ENCODE measurements around the gene AKR1C8. TPM values are rescaled to one million over a fixed set of nuclear protein-coding genes. Genes with fewer than 3 reads are reported as not detected.
"Not testable (repeated sequence)": the region's sequence is repeated elsewhere in the genome, so short reads cannot be mapped to it uniquely, and the experiment has no call there.

AKR1C8 gene
- total and polyA plus RNA-seq, 11 donors: 0.19 to 0.72 (median 0.46) TPM; not detected in 6

- TF ChIP-seq, protein P1, sequence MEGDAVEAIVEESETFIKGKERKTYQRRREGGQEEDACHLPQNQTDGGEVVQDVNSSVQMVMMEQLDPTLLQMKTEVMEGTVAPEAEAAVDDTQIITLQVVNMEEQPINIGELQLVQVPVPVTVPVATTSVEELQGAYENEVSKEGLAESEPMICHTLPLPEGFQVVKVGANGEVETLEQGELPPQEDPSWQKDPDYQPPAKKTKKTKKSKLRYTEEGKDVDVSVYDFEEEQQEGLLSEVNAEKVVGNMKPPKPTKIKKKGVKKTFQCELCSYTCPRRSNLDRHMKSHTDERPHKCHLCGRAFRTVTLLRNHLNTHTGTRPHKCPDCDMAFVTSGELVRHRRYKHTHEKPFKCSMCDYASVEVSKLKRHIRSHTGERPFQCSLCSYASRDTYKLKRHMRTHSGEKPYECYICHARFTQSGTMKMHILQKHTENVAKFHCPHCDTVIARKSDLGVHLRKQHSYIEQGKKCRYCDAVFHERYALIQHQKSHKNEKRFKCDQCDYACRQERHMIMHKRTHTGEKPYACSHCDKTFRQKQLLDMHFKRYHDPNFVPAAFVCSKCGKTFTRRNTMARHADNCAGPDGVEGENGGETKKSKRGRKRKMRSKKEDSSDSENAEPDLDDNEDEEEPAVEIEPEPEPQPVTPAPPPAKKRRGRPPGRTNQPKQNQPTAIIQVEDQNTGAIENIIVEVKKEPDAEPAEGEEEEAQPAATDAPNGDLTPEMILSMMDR (IDR thresholded peaks at IDR 0.05): no peak
- TF ChIP-seq POLR2A (IDR thresholded peaks at IDR 0.05): no peak
- DNase-seq (no peak), ATAC-seq (no peak)
- intact Hi-C loops (cut with DNase I): no loop called here
- Histone ChIP-seq H3K4me1 (no peaks in the 10 kb centered on the region), H3K36me3 (no peaks in the 10 kb centered on the region), H3K27ac (no peak overlapping the region), H3K9me3 (peaks cover 0 to 3% (median 0%) of the 10 kb centered on the region in 12 donors), H3K4me3 (no peak overlapping the region), H3K27me3 (no peaks in the 10 kb centered on the region)
- 79 to 82% (median 82%) methylated on average over 6 of the region's 6 CpGs for WGBS, 4 donors
Measured at GRCh38 chr10:5195727-5196374, 10.9 kb upstream of the AKR1C8 start.

GRCh38 chr10:5194431-5194830 lies 9.5 kb upstream of the AKR1C8 start:
- intact Hi-C loops (cut with DNase I): no loop called here
- no peaks in the 10 kb centered on the region for H3K4me1 ChIP-seq
- WGBS, 4 donors: 84 to 89% (median 88%) methylated on average over 3 of the region's 3 CpGs
- no peaks in the 10 kb centered on the region for H3K27me3 ChIP-seq
- DNase-seq (no peak), ATAC-seq (no peak)
- H3K9me3 ChIP-seq: no peaks in the 10 kb centered on the region
- H3K36me3 ChIP-seq: no peaks in the 10 kb centered on the region
- TF ChIP-seq, protein P1 (IDR thresholded peaks at IDR 0.05): no peak
- no peak for TF ChIP-seq POLR2A (IDR thresholded peaks at IDR 0.05)
- H3K4me3 ChIP-seq: no peak overlapping the region
- no peak overlapping the region for H3K27ac ChIP-seq

- no peaks in the 10 kb centered on the region for H3K27me3 ChIP-seq
- DNase-seq: no peak
- TF ChIP-seq POLR2A (IDR thresholded peaks at IDR 0.05): no peak
- WGBS, 4 donors: 51 to 58% (median 53%) methylated on average over 2 of the region's 2 CpGs
- H3K9me3 ChIP-seq: no peaks in the 10 kb centered on the region
- H3K27ac ChIP-seq: no peak overlapping the region
- no peak for ATAC-seq
- peaks cover 0 to 3% (median 0%) of the 10 kb centered on the region in 12 donors for H3K4me1 ChIP-seq
- intact Hi-C loops (cut with DNase I): no loop called here
- H3K36me3 ChIP-seq: no peaks in the 10 kb centered on the region
- H3K4me3 ChIP-seq: no peak overlapping the region
Measured at GRCh38 chr10:5188358-5188757, 3.4 kb upstream of the AKR1C8 start.

DNA sequence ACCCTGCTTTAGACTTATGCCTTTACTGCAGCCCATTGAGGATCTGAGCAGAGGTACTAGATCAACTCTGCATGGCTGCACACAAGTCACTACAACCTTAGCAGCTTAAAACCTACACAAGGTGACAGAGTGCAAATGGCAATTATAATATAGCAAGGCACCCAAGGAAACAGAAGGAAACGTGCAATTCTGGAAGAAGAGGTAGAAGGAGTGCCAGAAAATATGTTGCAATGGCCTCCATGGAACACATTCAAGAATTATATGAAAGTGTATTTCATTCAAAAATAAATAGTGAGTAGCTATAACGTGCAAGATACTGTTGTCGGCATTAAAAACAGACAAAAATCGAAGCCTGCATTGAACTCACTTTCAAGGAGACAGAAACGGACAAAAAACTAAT lies 2.9 kb upstream of the AKR1C8 start:
- DNase-seq (no peak), ATAC-seq (no peak)
- Histone ChIP-seq H3K9me3 (no peaks in the 10 kb centered on the region), H3K27me3 (no peaks in the 10 kb centered on the region), H3K4me1 (peaks cover 0 to 3% (median 0%) of the 10 kb centered on the region in 12 donors), H3K36me3 (no peaks in the 10 kb centered on the region), H3K27ac (no peak overlapping the region), H3K4me3 (no peak overlapping the region)
- TF ChIP-seq POLR2A (IDR thresholded peaks at IDR 0.05): no peak
- TF ChIP-seq, protein P1 (IDR thresholded peaks at IDR 0.05): no peak
- WGBS, 4 donors: 70 to 83% (median 81%) methylated on average over 5 of the region's 5 CpGs
- intact Hi-C loops (cut with DNase I): no loop called here

- 50 to 73% (median 64%) methylated on average over 2 of the region's 2 CpGs for whole genome bisulfite sequencing, 4 donors
- intact Hi-C loops (cut with DNase I): no loop called here
Measured at GRCh38 chr10:5183923-5184322, 1.0 kb downstream of the AKR1C8 start.

DNA sequence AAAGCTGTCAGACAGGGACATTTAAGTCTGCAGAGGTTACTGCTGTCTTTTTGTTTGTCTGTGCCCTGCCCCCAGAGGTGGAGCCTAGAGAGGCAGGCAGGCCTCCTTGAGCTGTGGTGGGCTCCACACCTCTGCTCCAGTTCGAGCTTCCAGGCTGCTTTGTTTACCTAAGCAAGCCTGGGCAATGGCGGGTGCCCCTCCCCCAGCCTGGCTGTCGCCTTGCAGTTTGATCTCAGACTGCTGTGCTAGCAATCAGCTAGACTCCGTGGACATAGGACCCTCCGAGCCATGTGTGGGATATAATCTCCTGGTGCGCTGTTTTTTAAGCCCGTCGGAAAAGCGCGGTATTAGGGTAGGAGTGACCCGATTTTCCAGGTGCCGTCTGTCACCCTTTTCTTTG lies 4.4 kb downstream of the AKR1C8 start:
- H3K27ac ChIP-seq; ATAC-seq; intact Hi-C loops (cut with DNase I); H3K4me1 ChIP-seq; H3K27me3 ChIP-seq; DNase-seq; H3K9me3 ChIP-seq; H3K36me3 ChIP-seq; H3K4me3 ChIP-seq: not testable (repeated sequence)
- WGBS, 4 donors: 88 to 94% (median 89%) methylated on average over 12 of the region's 12 CpGs

More at GRCh38 chr10:5183923-5184322, 1.0 kb downstream of the AKR1C8 start:
- no peak for TF ChIP-seq POLR2A (IDR thresholded peaks at IDR 0.05)
- TF ChIP-seq, protein P1 (IDR thresholded peaks at IDR 0.05): no peak
- Histone ChIP-seq H3K27ac (no peak overlapping the region), H3K27me3 (no peaks in the 10 kb centered on the region), H3K36me3 (no peaks in the 10 kb centered on the region), H3K4me1 (peaks cover 0 to 3% (median 0%) of the 10 kb centered on the region in 12 donors), H3K9me3 (no peaks in the 10 kb centered on the region), H3K4me3 (no peak overlapping the region)
- DNase-seq (no peak), ATAC-seq (no peak)

- H3K36me3 ChIP-seq; DNase-seq; H3K4me3 ChIP-seq; intact Hi-C loops (cut with DNase I); H3K9me3 ChIP-seq; ATAC-seq; H3K4me1 ChIP-seq; H3K27me3 ChIP-seq; H3K27ac ChIP-seq: not testable (repeated sequence)
- WGBS, 4 donors: 87 to 94% (median 88%) methylated on average over 3 of the region's 3 CpGs
Measured at GRCh38 chr10:5175581-5175980, 9.4 kb downstream of the AKR1C8 start.

All from heart left ventricle (tissue), 16 donors.